GM12878 (cell line): ENCODE measurements around the gene NDUFS6. TPM values are rescaled to one million over a fixed set of nuclear protein-coding genes. Genes with fewer than 3 reads are reported as not detected.

Experiments used
- ATAC-seq: fragments of 200-7000 bp; cut with Tn5 transposase; 3 replicates; pipeline ENCODE4 v1.9.1; 2020; ENCODE audit warnings: mild to moderate bottlenecking, moderate library complexity
- BruUV-seq: library from RNA; stranded (reverse); fragments of 400-500 nt; replicated peaks from 2 replicates; lab custom pipeline; 2021; lab: Mats Ljungman, UMichigan
- CTCF ChIA-PET: fragments of 300-600 bp; sonication (Branson Sonifier 250); formaldehyde crosslinking; extraction: SDS; loops from one replicate; lab custom pipeline; 2021; ENCODE audit warnings: inconsistent platforms; lab: Yijun Ruan, JAX
- POLR2A ChIA-PET: fragments of 350-600 bp; formaldehyde crosslinking; extraction: SDS; loops from one replicate; lab custom pipeline; 2021; ENCODE audit warnings: inconsistent platforms; lab: Charles Lee
- RAD21 ChIA-PET: fragments of 300-600 bp; sonication (Branson Sonifier 250); formaldehyde crosslinking; loops from one replicate; lab custom pipeline; 2023; ENCODE audit warnings: antibody characterized with exemption; ENCODE audit not compliant: unreplicated experiment; lab: Charles Lee
- SMC1A ChIA-PET: fragments of 300-600 bp; sonication (Branson Sonifier 250); formaldehyde crosslinking; loops from one replicate; lab custom pipeline; 2023; ENCODE audit not compliant: unreplicated experiment, uncharacterized antibody; lab: Charles Lee
- DNase-seq: peaks from one replicate; pipeline ENCODE4 v3.0.0-alpha.2; 2011; ENCODE audit warnings: low read depth, low spot score
- FAIRE-seq: peaks from 3 replicates; lab custom pipeline; 2011; peaks lifted over from hg19 to GRCh38; lab: Jason Lieb, UNC
- H2AFZ ChIP-seq: 2 replicates; pipeline ENCODE4 v1.6.0; 2011; ENCODE audit warnings: low read depth, low read length, control low read depth; ENCODE audit not compliant: control insufficient read depth
- H3K27ac ChIP-seq: 2 replicates; pipeline ENCODE4 v1.5.1; 2011; ENCODE audit warnings: control low read depth; ENCODE audit not compliant: control insufficient read depth, insufficient read depth
- H3K27me3 ChIP-seq, 2 experiments: replicated peaks in 1 of 2; 2 replicates each; pipeline versions ENCODE4 v1.6.0 to v1.6.1; 2011; ENCODE audit warnings: low read length in 1 of 2; ENCODE audit not compliant: control insufficient read depth in 2 of 2, insufficient read depth in 2 of 2
- H3K36me3 ChIP-seq, 2 experiments: 2 replicates each; pipeline ENCODE4 v1.5.1; 2011; ENCODE audit warnings: low read length in 1 of 2; ENCODE audit not compliant: control insufficient read depth in 2 of 2, insufficient read depth in 2 of 2
- H3K4me1 ChIP-seq: 2 replicates; pipeline ENCODE4 v1.6.1; 2011; ENCODE audit warnings: mild to moderate bottlenecking, low read length, moderate library complexity, mixed read lengths; ENCODE audit not compliant: control insufficient read depth, insufficient read depth
- H3K4me2 ChIP-seq: 2 replicates; pipeline ENCODE4 v1.6.0; 2011; ENCODE audit warnings: control low read depth; ENCODE audit not compliant: control insufficient read depth, insufficient read depth
- H3K4me3 ChIP-seq: fragments of 200-600 bp; sonication (generic); 2 replicates; pipeline ENCODE4 v1.5.1; 2016
- H3K79me2 ChIP-seq: 2 replicates; pipeline ENCODE4 v1.6.0; 2011; ENCODE audit warnings: low read length; ENCODE audit not compliant: control insufficient read depth, insufficient read depth
- H3K9ac ChIP-seq: 2 replicates; pipeline ENCODE4 v1.8.0; 2011; ENCODE audit warnings: low read length, control low read depth, mixed read lengths; ENCODE audit not compliant: control insufficient read depth, insufficient read depth
- H3K9me3 ChIP-seq: replicated peaks from 3 replicates; pipeline ENCODE4 v1.5.1; 2011; ENCODE audit warnings: mild to moderate bottlenecking, low read length; ENCODE audit not compliant: control insufficient read depth, insufficient read depth
- H4K20me1 ChIP-seq: 2 replicates; pipeline ENCODE4 v1.6.0; 2011; ENCODE audit not compliant: control insufficient read depth, insufficient read depth
- ATF3 ChIP-seq: IDR thresholded peaks from 2 replicates; pipeline ENCODE4 v1.6.1; 2011; ENCODE audit warnings: low read depth, mild to moderate bottlenecking, low read length, moderate library complexity, borderline replicate concordance; ENCODE audit errors: extremely low read depth
- BMI1 ChIP-seq: fragments of 450-650 bp; IDR thresholded peaks from 2 replicates; pipeline ENCODE4 v1.6.1; 2016; ENCODE audit warnings: mild to moderate bottlenecking, moderate library complexity, borderline replicate concordance
- CEBPB ChIP-seq, 2 experiments: fragments of 150-350 bp in 1 of 2; IDR thresholded peaks; 2 replicates each; pipeline ENCODE4 v1.6.1; 2012 to 2014; ENCODE audit warnings: low read depth in 2 of 2, low read length in 2 of 2, borderline replicate concordance in 1 of 2, inconsistent platforms in 1 of 2
- ETV6 ChIP-seq, 2 experiments: fragments of 450-650 bp in 1 of 2; IDR thresholded peaks in 1 of 2; conservative IDR thresholded peaks in 1 of 2; 2 replicates each; pipeline ENCODE4 v1.6.1; 2014; ENCODE audit warnings: antibody characterized with exemption in 1 of 2, borderline replicate concordance in 1 of 2, low read depth in 1 of 2, mild to moderate bottlenecking in 1 of 2, moderate library complexity in 1 of 2
- IRF3 ChIP-seq: fragments of 450-650 bp; IDR thresholded peaks from 2 replicates; pipeline ENCODE4 v1.6.1; 2014; ENCODE audit warnings: mild to moderate bottlenecking
- IRF5 ChIP-seq: fragments of 450-650 bp; IDR thresholded peaks from 2 replicates; pipeline ENCODE4 v1.6.1; 2017; ENCODE audit warnings: borderline replicate concordance
- KDM1A ChIP-seq: fragments of 200-600 bp; sonication (generic); IDR thresholded peaks from 2 replicates; pipeline ENCODE4 v1.6.1; 2016; ENCODE audit warnings: borderline replicate concordance
- MAX ChIP-seq: IDR thresholded peaks from 2 replicates; pipeline ENCODE4 v1.6.1; 2012; ENCODE audit warnings: low read depth, low read length, improper control_type of control experiment
- NKRF ChIP-seq: fragments of 450-650 bp; conservative IDR thresholded peaks from 2 replicates; pipeline ENCODE4 v1.6.1; 2017; ENCODE audit warnings: mild to moderate bottlenecking, moderate library complexity
- RB1 ChIP-seq: fragments of 450-650 bp; formaldehyde crosslinking; IDR thresholded peaks from 2 replicates; pipeline ENCODE4 v1.6.1; 2017; ENCODE audit warnings: mild to moderate bottlenecking, borderline replicate concordance
- RELA ChIP-seq: fragments of 450-650 bp; IDR thresholded peaks from 2 replicates; pipeline ENCODE4 v1.8.0; 2014; ENCODE audit warnings: borderline replicate concordance; ENCODE audit not compliant: partially characterized antibody
- TARDBP ChIP-seq: IDR thresholded peaks from 2 replicates; pipeline ENCODE4 v1.6.1; 2016; ENCODE audit warnings: borderline replicate concordance
- ZNF384 ChIP-seq: IDR thresholded peaks from 2 replicates; pipeline ENCODE4 v1.6.1; 2012; ENCODE audit warnings: low read depth, mild to moderate bottlenecking, low read length, improper control_type of control experiment, borderline replicate concordance
- WGBS: methylation state at CpG from one replicate; pipeline ENCODE4 v1.1.6; 2016; ENCODE audit warnings: low lambda C conversion rate; ENCODE audit not compliant: insufficient replicate concordance, insufficient coverage; ENCODE audit errors: missing lambda C conversion rate; 5-methylcytosine and 5-hydroxymethylcytosine counted together
- in situ Hi-C: fragments of 300-500 bp; cut with MboI; formaldehyde crosslinking; loops from 9 replicates; pipeline ENCODE4 v1.14.3; 2018; ENCODE audit warnings: mixed read lengths
- intact Hi-C: fragments of 100-400 bp; cut with micrococcal nuclease; formaldehyde crosslinking; loops from one replicate; pipeline ENCODE4 v1.14.2; 2022; ENCODE audit not compliant: unreplicated experiment
- polyA plus RNA-seq, 11 experiments: library from polyadenylated mRNA; depleted of rRNA in 4 of 11; unstranded in 6 of 11; stranded (reverse) in 5 of 11; fragments of >200 nt; fragmentation: Nextera tagmentation in 4 of 11; fragmentation: Illumina TruSeq in 1 of 11; extraction: Ambion mirVana in 4 of 11; extraction: Trizol in 1 of 11; gene quantifications; 1 replicate in 1 of 11; 2 replicates in 10 of 11; pipeline versions ENCODE4 v1.2.1 to v1.2.3, GENCODE V29; 2011 to 2016; ENCODE audit warnings: inconsistent platforms in 2 of 11, missing spikeins in 2 of 11, low read depth in 1 of 11
- total RNA-seq, 4 experiments: library from RNA; depleted of rRNA in 3 of 4; stranded (reverse); fragments of >200 nt in 3 of 4; fragmentation: Illumina TruSeq in 1 of 4; extraction: Trizol in 1 of 4; gene quantifications; 2 replicates each; pipeline versions ENCODE4 v1.2.1 to v1.2.3, GENCODE V29; 2013 to 2021

NDUFS6 gene
- total and polyA plus RNA-seq, 10 of the 15 experiments (the other 5 are each of a cell fraction or from before 2014, with no cell fraction given) = 20.7 to 213 (median 58.3) TPM

- Histone ChIP-seq H3K4me1 (peaks cover 33% of the 10 kb centered on the region), H4K20me1 (no peaks in the 10 kb centered on the region), H3K27ac (no peak overlapping the region), H2AFZ (no peak overlapping the region), H3K79me2 (no peaks in the 10 kb centered on the region), H3K4me2 (no peak overlapping the region), H3K4me3 (no peak overlapping the region), H3K27me3 (no peaks in the 10 kb centered on the region), H3K9ac (no peak overlapping the region), H3K9me3 (no peaks in the 10 kb centered on the region), H3K36me3 (no peaks in the 10 kb centered on the region)
- no peak for DNase-seq
- POLR2A ChIA-PET = interaction anchor here (0.6 to 1.6 kb wide), 2 partner anchors 10 to 142 kb away, joined by 3 read pairs; no protein-coding TSS in a partner anchor
- RAD21 ChIA-PET = no interaction called here
- 70% methylated on average over 20 of the region's 20 CpGs for WGBS
- in situ Hi-C loops (no loop called here), intact Hi-C loops (no loop called here)
- BruUV-seq = no TSS peak
- SMC1A ChIA-PET = no interaction called here
- CTCF ChIA-PET = interaction anchor here (1.3 kb wide), 1 partner anchor 17 kb away, joined by 3 read pairs; no protein-coding TSS in a partner anchor
- no peak for ATAC-seq
- no peak for FAIRE-seq
- no peak for TF ChIP-seq IRF5
- TF ChIP-seq MAX = no peak
- no peak for TF ChIP-seq RELA
- TF ChIP-seq ZNF384 = no peak
- TF ChIP-seq ETV6 (conservative IDR thresholded peaks at IDR 0.05 in 1 of 2, IDR thresholded peaks at IDR 0.05 in 1 of 2; ENCODE audit: borderline replicate concordance in 1 of 2, low read depth in 1 of 2) = no peak
- no peak for TF ChIP-seq RB1
- TF ChIP-seq TARDBP = no peak
- no peak for TF ChIP-seq CEBPB (IDR thresholded peaks at IDR 0.05; ENCODE audit: borderline replicate concordance in 1 of 2, low read depth in 2 of 2, low read length in 2 of 2)
- no peak for TF ChIP-seq IRF3
- no peak for TF ChIP-seq KDM1A
- no peak for TF ChIP-seq ATF3
- TF ChIP-seq NKRF = no peak
- no peak for TF ChIP-seq BMI1
These were observed 21.2 kb upstream of the NDUFS6 start for GRCh38 chr5:1779782-1780613.
